ENCODE measurements around the gene UEVLD.

The UEVLD gene

GRCh38 chr11:18580113-18580766 lies 8.3 kb downstream of the UEVLD start:
- no peak for DNase-seq

- no peak for DNase-seq
Measured at GRCh38 chr11:18578975-18579598, 9.4 kb downstream of the UEVLD start.

GRCh38 chr11:18575361-18575760 lies 13.2 kb downstream of the UEVLD start:
- no peak for DNase-seq

- DNase-seq: no peak
Measured at GRCh38 chr11:18567081-18567480, 21.5 kb downstream of the UEVLD start.

GRCh38 chr11:18566406-18566805 lies 22.1 kb downstream of the UEVLD start:
- DNase-seq: no peak

- no peak for DNase-seq
Measured at GRCh38 chr11:18564149-18564548, 24.4 kb downstream of the UEVLD start.

GRCh38 chr11:18563090-18563730 lies 25.3 kb downstream of the UEVLD start:
- DNase-seq: no peak

- no peak for DNase-seq
Measured at GRCh38 chr11:18548001-18548400, 40.5 kb downstream of the UEVLD start.

- peak; percentile 38 for DNase-seq
Measured at GRCh38 chr11:18540207-18541009, 48.1 kb downstream of the UEVLD start.

- DNase-seq: no peak
Measured at GRCh38 chr11:18536209-18536608, 52.3 kb downstream of the UEVLD start.

- DNase-seq: no peak
Measured at GRCh38 chr11:18534245-18534644, 54.3 kb downstream of the UEVLD start.

- DNase-seq: no peak
Measured at GRCh38 chr11:18533365-18533764, 55.2 kb downstream of the UEVLD start.

GRCh38 chr11:18527512-18527911 lies 61.0 kb downstream of the UEVLD start:
- DNase-seq: no peak

- DNase-seq: peak; percentile 85
Measured at GRCh38 chr11:18526521-18527296, 61.8 kb downstream of the UEVLD start, which contains the start of gene TSG101. Gene TSG101, minus strand, starts transcription at chr11:18526942. Its CDS starts 126 bp downstream, at chr11:18526816.

- DNase-seq: no peak
Measured at GRCh38 chr11:18526130-18526520, 62.4 kb downstream of the UEVLD start.

- DNase-seq: no peak
Measured at GRCh38 chr11:18524248-18524647, 64.3 kb downstream of the UEVLD start.

GRCh38 chr11:18523084-18523483 lies 65.5 kb downstream of the UEVLD start:
- no peak for DNase-seq

- DNase-seq: no peak
Measured at GRCh38 chr11:18522388-18522787, 66.1 kb downstream of the UEVLD start.

GRCh38 chr11:18521122-18521521 lies 67.4 kb downstream of the UEVLD start:
- no peak for DNase-seq

GRCh38 chr11:18502352-18502751 lies 86.2 kb downstream of the UEVLD start:
- DNase-seq: no peak

GRCh38 chr11:18501629-18502028 lies 86.9 kb downstream of the UEVLD start:
- DNase-seq: no peak

GRCh38 chr11:18498039-18498438 lies 90.5 kb downstream of the UEVLD start:
- no peak for DNase-seq

- no peak for DNase-seq
Measured at GRCh38 chr11:18495703-18496102, 92.8 kb downstream of the UEVLD start.
